GM04503 (cell line): ENCODE data around the gene TWNK.
"Not testable (repeated sequence)": the region's sequence is repeated elsewhere in the genome, so short reads cannot be mapped to it uniquely, and the experiment has no call there.

Experiments
- DNase-seq: peaks from one replicate; pipeline ENCODE4 v3.0.0-alpha.2; 2012; ENCODE audit warnings: low read depth

TWNK gene

GRCh38 chr10:100972904-100973535 lies 14.3 kb upstream of the TWNK start:
- DNase-seq, result no peak

GRCh38 chr10:100975397-100975796 lies 11.9 kb upstream of the TWNK start:
- not testable (repeated sequence) for DNase-seq

- DNase-seq, result no peak
These were observed 10.4 kb upstream of the TWNK start for GRCh38 chr10:100976906-100977305.

- DNase-seq, result no peak
These were observed 9.9 kb upstream of the TWNK start for GRCh38 chr10:100977436-100977835.

- DNase-seq, result no peak
These were observed 9.0 kb upstream of the TWNK start for GRCh38 chr10:100978121-100978900.

GRCh38 chr10:100978901-100979195 lies 8.5 kb upstream of the TWNK start:
- no peak for DNase-seq

- DNase-seq, result no peak
These were observed 7.5 kb upstream of the TWNK start for GRCh38 chr10:100979791-100980272.

- no peak for DNase-seq
These were observed 7.0 kb upstream of the TWNK start for GRCh38 chr10:100980311-100980710.

GRCh38 chr10:100980711-100981110 lies 6.6 kb upstream of the TWNK start:
- no peak for DNase-seq

GRCh38 chr10:100981178-100981772 lies 6.1 kb upstream of the TWNK start:
- DNase-seq, result no peak

GRCh38 chr10:100982916-100983830 lies 4.2 kb upstream of the TWNK start:
- no peak for DNase-seq

GRCh38 chr10:100983868-100984671 lies 3.3 kb upstream of the TWNK start:
- DNase-seq, result no peak

GRCh38 chr10:100984672-100985177 lies 2.6 kb upstream of the TWNK start:
- no peak for DNase-seq

- no peak for DNase-seq
These were observed 2.0 kb upstream of the TWNK start for GRCh38 chr10:100985336-100985735.

- DNase-seq, result no peak
These were observed 756 bp upstream of the TWNK start for GRCh38 chr10:100986623-100986951.

- no peak for DNase-seq
These were observed 324 bp downstream of the TWNK start for GRCh38 chr10:100987685-100988049.

- DNase-seq, result no peak
These were observed 823 bp downstream of the TWNK start for GRCh38 chr10:100988166-100988565.

GRCh38 chr10:100989088-100989487 lies 1.7 kb downstream of the TWNK start:
- no peak for DNase-seq

- no peak for DNase-seq
These were observed 6.8 kb downstream of the TWNK start for GRCh38 chr10:100993986-100994708.

- DNase-seq, result no peak
These were observed 7.8 kb downstream of the TWNK start for GRCh38 chr10:100995181-100995580.
